Keratinocyte (primary cell): ENCODE data around the gene MAP1LC3C. TPM values are rescaled to one million over a fixed set of nuclear protein-coding genes. Genes with fewer than 3 reads are reported as not detected.

Experiments used
- DNase-seq: peaks from one replicate; pipeline ENCODE4 v3.0.0-alpha.2; 2011; ENCODE audit warnings: low read depth, missing footprints, low spot score
- FAIRE-seq: peaks from 2 replicates; lab custom pipeline; 2011; peaks lifted over from hg19 to GRCh38; lab: Jason Lieb, UNC
- H2AFZ ChIP-seq: 2 replicates; pipeline ENCODE4 v1.6.0; 2012; ENCODE audit warnings: low read length, control low read depth, inconsistent platforms; ENCODE audit not compliant: control insufficient read depth
- H3K27ac ChIP-seq: 2 replicates; pipeline ENCODE4 v1.5.1; 2011; ENCODE audit warnings: low read length; ENCODE audit not compliant: control insufficient read depth, insufficient read depth
- H3K27me3 ChIP-seq: 3 replicates; pipeline ENCODE4 v1.6.0; 2011; ENCODE audit warnings: low read length; ENCODE audit not compliant: control insufficient read depth, insufficient read depth; ENCODE audit errors: extremely low read depth
- H3K36me3 ChIP-seq, 2 experiments: 2 replicates in 1 of 2; 3 replicates in 1 of 2; pipeline ENCODE4 v1.5.1; 2011; ENCODE audit warnings: low read length in 2 of 2, mild to moderate bottlenecking in 1 of 2; ENCODE audit not compliant: control insufficient read depth in 2 of 2, insufficient read depth in 2 of 2; ENCODE audit errors: extremely low read depth in 1 of 2
- H3K4me1 ChIP-seq: 3 replicates; pipeline ENCODE4 v1.5.1; 2011; ENCODE audit warnings: low read length; ENCODE audit not compliant: control insufficient read depth, insufficient read depth; ENCODE audit errors: extremely low read depth
- H3K4me2 ChIP-seq: 3 replicates; pipeline ENCODE4 v1.6.0; 2011; ENCODE audit warnings: low read depth, low read length; ENCODE audit not compliant: control insufficient read depth, insufficient read depth; ENCODE audit errors: extremely low read depth
- H3K4me3 ChIP-seq, 3 experiments: fragments of 200-600 bp in 1 of 3; sonication (generic) in 1 of 3; 2 replicates in 2 of 3; 3 replicates in 1 of 3; pipeline ENCODE4 v1.5.1; 2011 to 2016; ENCODE audit warnings: low read length in 3 of 3, mild to moderate bottlenecking in 3 of 3, control low read depth in 2 of 3, inconsistent platforms in 1 of 3, low read depth in 1 of 3, mixed read lengths in 1 of 3, mixed run types in 1 of 3, moderate library complexity in 1 of 3; ENCODE audit not compliant: control insufficient read depth in 2 of 3, insufficient read depth in 2 of 3; ENCODE audit errors: extremely low read depth in 1 of 3
- H3K79me2 ChIP-seq: 2 replicates; pipeline ENCODE4 v1.6.0; 2012; ENCODE audit warnings: low read length; ENCODE audit not compliant: control insufficient read depth, insufficient read depth
- H3K9ac ChIP-seq: 3 replicates; pipeline ENCODE4 v1.6.0; 2011; ENCODE audit warnings: low read length; ENCODE audit not compliant: control insufficient read depth, insufficient read depth; ENCODE audit errors: extremely low read depth
- H3K9me1 ChIP-seq: 3 replicates; pipeline ENCODE4 v1.6.0; 2011; ENCODE audit warnings: low read length; ENCODE audit not compliant: control insufficient read depth, insufficient read depth; ENCODE audit errors: extremely low read depth
- H3K9me3 ChIP-seq: 2 replicates; pipeline ENCODE4 v1.5.1; 2012; ENCODE audit warnings: low read depth, low read length; ENCODE audit not compliant: control insufficient read depth
- H4K20me1 ChIP-seq: 3 replicates; pipeline ENCODE4 v1.6.0; 2011; ENCODE audit warnings: low read length; ENCODE audit not compliant: control insufficient read depth, insufficient read depth; ENCODE audit errors: extremely low read depth
- CTCF ChIP-seq, 3 experiments: IDR thresholded peaks in 1 of 3; conservative IDR thresholded peaks in 1 of 3; optimal IDR thresholded peaks in 1 of 3; 2 replicates in 2 of 3; 3 replicates in 1 of 3; pipeline versions ENCODE3 to v1.5.1; 2011; ENCODE audit warnings: low read length in 3 of 3, mild to moderate bottlenecking in 3 of 3, moderate library complexity in 2 of 3, control low read depth in 1 of 3, inconsistent platforms in 1 of 3; ENCODE audit not compliant: insufficient read depth in 2 of 3; ENCODE audit errors: extremely low read depth in 1 of 3
- EZH2 ChIP-seq: IDR thresholded peaks from one replicate; pipeline ENCODE4 v1.6.1; 2012; ENCODE audit warnings: inconsistent platforms, mild to moderate bottlenecking, low read length, moderate library complexity
- dilution Hi-C: fragments of 300-500 bp; cut with MboI; formaldehyde crosslinking; loops from one replicate; pipeline ENCODE4 v1.7.0; 2020; ENCODE audit warnings: low sequenced_read_pairs; ENCODE audit not compliant: extremely low pct_ligation_motif_present
- polyA plus RNA-seq, 5 experiments: library from polyadenylated mRNA; depleted of rRNA in 3 of 5; stranded (reverse) in 3 of 5; stranded (forward) in 1 of 5; unstranded in 1 of 5; fragments of >200 nt; gene quantifications; 1 replicate in 1 of 5; 2 replicates in 3 of 5; 3 replicates in 1 of 5; pipeline versions ENCODE4 v1.2.1 to v1.2.3, GENCODE V29; 2011 to 2012; ENCODE audit warnings: missing spikeins in 2 of 5, low read depth in 1 of 5, low replicate concordance in 1 of 5

Gene MAP1LC3C
- polyA plus RNA-seq, 1 donor (not counting 4 experiments of a cell fraction or from before 2014, with no cell fraction given): not detected

GRCh38 chr1:241957692-241958494 is 41.0 kb downstream of the MAP1LC3C start, which contains the start of gene BECN2:
Gene BECN2 (plus strand): TSS chr1:241957767. CDS start chr1:241957767, 0 bp downstream.
- H3K4me3 ChIP-seq: no peak within 1 kb of the TSS
- H3K27me3 ChIP-seq: no peaks in the 10 kb centered on the region
- no peak within 1 kb of the TSS for H3K27ac ChIP-seq
- H4K20me1 ChIP-seq: no peaks in the 10 kb centered on the region
- H3K9me3 ChIP-seq: no peaks in the 10 kb centered on the region
- TF ChIP-seq CTCF (optimal IDR thresholded peaks at IDR 0.05 in 1 of 3, IDR thresholded peaks at IDR 0.05 in 1 of 3, conservative IDR thresholded peaks at IDR 0.05 in 1 of 3; ENCODE audit: extremely low read depth in 1 of 3, insufficient read depth in 2 of 3, low read length in 3 of 3): no peak
- TF ChIP-seq EZH2: no peak
- dilution Hi-C loops: no loop called here
- no peaks in the 10 kb centered on the region for H3K4me1 ChIP-seq
- DNase-seq: no peak
- H3K9me1 ChIP-seq: no peaks in the 10 kb centered on the region
- no peaks in the 10 kb centered on the region for H3K36me3 ChIP-seq
- H2AFZ ChIP-seq: no peak within 1 kb of the TSS
- no peak within 1 kb of the TSS for H3K4me2 ChIP-seq
- H3K79me2 ChIP-seq: no peaks in the 10 kb centered on the region
- FAIRE-seq: no peak
- H3K9ac ChIP-seq: no peak within 1 kb of the TSS

DNA sequence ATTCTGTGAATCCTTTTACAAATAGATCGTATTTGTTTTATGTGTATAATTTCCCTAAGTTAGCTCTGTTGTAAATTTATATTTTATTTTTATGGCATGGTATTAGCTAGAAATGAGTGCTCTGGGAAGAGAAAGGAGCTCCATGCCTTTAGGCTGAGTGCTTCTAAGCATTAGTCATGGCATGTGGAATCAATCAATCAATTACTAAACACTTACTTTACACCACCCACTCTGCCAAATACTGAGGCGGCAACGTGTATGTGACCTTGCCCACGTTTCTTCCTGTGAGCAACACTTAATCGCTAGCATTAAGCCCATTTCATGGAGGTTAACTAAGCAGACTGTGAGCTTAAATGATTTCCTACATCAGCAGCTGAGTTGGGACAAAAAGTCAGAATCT is 48.5 kb downstream of the MAP1LC3C start:
- no peaks in the 10 kb centered on the region for H3K4me1 ChIP-seq
- H3K9me3 ChIP-seq: no peaks in the 10 kb centered on the region
- no peak overlapping the region for H3K4me2 ChIP-seq
- dilution Hi-C loops: no loop called here
- no peaks in the 10 kb centered on the region for H3K36me3 ChIP-seq
- no peaks in the 10 kb centered on the region for H3K27me3 ChIP-seq
- H3K9me1 ChIP-seq: no peaks in the 10 kb centered on the region
- FAIRE-seq (no peak), DNase-seq (no peak)
- H3K79me2 ChIP-seq: no peaks in the 10 kb centered on the region
- H3K9ac ChIP-seq: no peak overlapping the region
- no peak overlapping the region for H2AFZ ChIP-seq
- no peaks in the 10 kb centered on the region for H4K20me1 ChIP-seq
- H3K4me3 ChIP-seq: no peak overlapping the region
- TF ChIP-seq EZH2 (no peak), CTCF (optimal IDR thresholded peaks at IDR 0.05 in 1 of 3, IDR thresholded peaks at IDR 0.05 in 1 of 3, conservative IDR thresholded peaks at IDR 0.05 in 1 of 3; ENCODE audit: extremely low read depth in 1 of 3, insufficient read depth in 2 of 3, low read length in 3 of 3) (no peak)
- no peak overlapping the region for H3K27ac ChIP-seq
